GM23338 (cell line): ENCODE data around the gene FAM174A. TPM values are rescaled to one million over a fixed set of nuclear protein-coding genes. Genes with fewer than 3 reads are reported as not detected.

Experiments
- ATAC-seq: fragments of 200-7000 bp; cut with Tn5 transposase; 3 replicates; pipeline ENCODE4 v1.9.1; 2020
- DNase-seq: peaks from one replicate; pipeline ENCODE4 v3.0.0-alpha.2; 2015; ENCODE audit warnings: low spot score
- H2AFZ ChIP-seq: fragments of 200-600 bp; sonication (generic); 2 replicates; pipeline ENCODE4 v1.8.0; 2016; ENCODE audit warnings: antibody characterized with exemption, mild to moderate bottlenecking, moderate library complexity
- H3F3A ChIP-seq: fragments of 200-600 bp; sonication (generic); replicated peaks from 2 replicates; pipeline ENCODE4 v1.8.0; 2017; ENCODE audit warnings: antibody characterized with exemption, mixed run types, low read depth
- H3K27ac ChIP-seq: fragments of 200-600 bp; sonication (generic); 2 replicates; pipeline ENCODE4 v1.6.1; 2016; ENCODE audit warnings: low read depth
- H3K27me3 ChIP-seq: fragments of 200-600 bp; sonication (generic); 2 replicates; pipeline ENCODE4 v1.8.0; 2016; ENCODE audit warnings: mild to moderate bottlenecking, mixed run types, moderate library complexity; ENCODE audit not compliant: insufficient read depth
- H3K36me3 ChIP-seq: fragments of 200-600 bp; sonication (generic); 2 replicates; pipeline ENCODE4 v1.8.0; 2016; ENCODE audit warnings: mild to moderate bottlenecking; ENCODE audit not compliant: insufficient read depth
- H3K4me1 ChIP-seq: fragments of 200-600 bp; sonication (generic); 2 replicates; pipeline ENCODE4 v1.8.0; 2016; ENCODE audit warnings: mild to moderate bottlenecking, moderate library complexity; ENCODE audit not compliant: insufficient read depth
- H3K4me2 ChIP-seq: fragments of 200-600 bp; sonication (generic); 2 replicates; pipeline ENCODE4 v1.7.1; 2017; ENCODE audit warnings: mixed run types
- H3K4me3 ChIP-seq: fragments of 200-600 bp; sonication (generic); 2 replicates; pipeline ENCODE4 v1.6.1; 2016; ENCODE audit warnings: mixed run types
- H3K79me2 ChIP-seq: fragments of 200-600 bp; sonication (generic); replicated peaks from 2 replicates; pipeline ENCODE4 v1.8.0; 2017; ENCODE audit warnings: mild to moderate bottlenecking; ENCODE audit not compliant: insufficient read depth
- H3K9me2 ChIP-seq: fragments of 200-600 bp; sonication (generic); 2 replicates; pipeline ENCODE4 v1.8.0; 2017; ENCODE audit not compliant: insufficient read depth
- H4K20me1 ChIP-seq: fragments of 200-600 bp; sonication (generic); replicated peaks from 2 replicates; pipeline ENCODE4 v1.8.0; 2017; ENCODE audit warnings: mild to moderate bottlenecking; ENCODE audit not compliant: insufficient read depth
- H3K27ac Mint-ChIP-seq: 2 replicates; pipeline ENCODE4 v1.8.0; 2020; ENCODE audit warnings: inconsistent platforms, mild to moderate bottlenecking, moderate library complexity, mixed read lengths
- H3K27me3 Mint-ChIP-seq: 3 replicates; pipeline ENCODE4 v1.8.0; 2022; ENCODE audit warnings: low read depth, mild to moderate bottlenecking, moderate library complexity, mixed read lengths, inconsistent platforms; ENCODE audit not compliant: insufficient read depth, poor library complexity
- H3K36me3 Mint-ChIP-seq: 3 replicates; pipeline ENCODE4 v1.8.0; 2021; ENCODE audit warnings: low read depth, mild to moderate bottlenecking, inconsistent platforms, moderate library complexity, mixed read lengths
- H3K4me1 Mint-ChIP-seq: 3 replicates; pipeline ENCODE4 v1.8.0; 2020; ENCODE audit warnings: mild to moderate bottlenecking, inconsistent platforms, mixed read lengths
- H3K4me3 Mint-ChIP-seq: 3 replicates; pipeline ENCODE4 v1.8.0; 2021; ENCODE audit warnings: moderate library complexity, mild to moderate bottlenecking, inconsistent platforms, mixed read lengths
- H3K9me3 Mint-ChIP-seq: 3 replicates; pipeline ENCODE4 v1.8.0; 2020; ENCODE audit warnings: moderate library complexity, mild to moderate bottlenecking, inconsistent platforms, mixed read lengths
- CREB1 ChIP-seq: fragments of 250-450 bp; sonication (Bioruptor Pico); IDR thresholded peaks from 2 replicates; pipeline ENCODE4 v1.5.0; 2020; ENCODE audit warnings: low read depth, mild to moderate bottlenecking, moderate library complexity
- ETS1 ChIP-seq: IDR thresholded peaks from 2 replicates; pipeline ENCODE4 v1.6.1; 2016; ENCODE audit warnings: antibody characterized with exemption
- EZH2phosphoT487 ChIP-seq: fragments of 200-600 bp; sonication (generic); IDR thresholded peaks from one replicate; pipeline ENCODE4 v1.8.1; 2018; ENCODE audit warnings: antibody characterized with exemption; ENCODE audit not compliant: unreplicated experiment
- POLR2AphosphoS5 ChIP-seq: IDR thresholded peaks from 2 replicates; pipeline ENCODE4 v1.6.1; 2016; ENCODE audit warnings: antibody characterized with exemption, low read depth
- STAT1 ChIP-seq: IDR thresholded peaks from one replicate; pipeline ENCODE4 v1.6.1; 2016; ENCODE audit warnings: antibody characterized with exemption; ENCODE audit not compliant: unreplicated experiment
- ZNF114 ChIP-seq: fragments of 250-450 bp; sonication (Bioruptor Pico); IDR thresholded peaks from 2 replicates; pipeline ENCODE4 v1.5.0; 2020; ENCODE audit warnings: mild to moderate bottlenecking, moderate library complexity
- ZNF331 ChIP-seq: fragments of 250-450 bp; sonication (Bioruptor Pico); IDR thresholded peaks from 2 replicates; pipeline ENCODE4 v1.5.0; 2020; ENCODE audit warnings: low read depth, mild to moderate bottlenecking, moderate library complexity
- ZNF462 ChIP-seq: fragments of 250-450 bp; sonication (Bioruptor Pico); IDR thresholded peaks from 2 replicates; pipeline ENCODE4 v1.5.0; 2020; ENCODE audit warnings: mild to moderate bottlenecking, moderate library complexity
- polyA plus RNA-seq: library from polyadenylated mRNA; unstranded; fragments of >200 nt; fragmentation: Nextera tagmentation; extraction: Ambion mirVana; gene quantifications from 2 replicates; pipeline ENCODE4 v1.2.1, GENCODE V29; 2016
- total RNA-seq: library from RNA; depleted of rRNA; stranded (reverse); fragments of >200 nt; shearing (Covaris generic); gene quantifications from 2 replicates; pipeline ENCODE4 v1.2.3, GENCODE V29; 2014

Gene FAM174A
- total and polyA plus RNA-seq, 2 experiments from 2014 or later, result 5.6 to 9.5 TPM

DNA sequence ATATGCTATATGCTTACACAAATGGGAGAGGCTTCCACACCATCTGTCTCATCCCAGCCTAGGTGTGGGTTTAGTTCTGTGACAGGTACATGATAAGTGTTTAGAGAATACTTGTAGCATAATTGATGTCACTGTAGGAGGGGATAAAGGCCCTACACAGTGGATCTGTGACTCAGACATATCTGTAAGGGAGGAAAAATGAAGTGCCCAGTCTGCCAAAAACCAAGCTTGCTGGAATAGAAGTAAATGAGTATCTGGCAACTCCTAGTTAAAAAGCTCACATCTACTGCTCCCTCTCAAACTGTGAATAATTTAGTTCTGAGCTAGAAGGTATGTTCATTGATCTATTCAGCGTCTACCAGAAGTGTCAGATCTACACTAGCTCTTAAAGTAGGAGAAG, 38.9 kb upstream of the FAM174A start (continued):
- TF ChIP-seq ZNF462 (no peak), STAT1 (no peak), POLR2AphosphoS5 (no peak)

- no peak overlapping the region for H3K27ac Mint-ChIP-seq
- Histone ChIP-seq H2AFZ (no peak overlapping the region), H3K27ac (no peak overlapping the region), H3K27me3 (no peaks in the 10 kb centered on the region), H4K20me1 (no peaks in the 10 kb centered on the region), H3K4me2 (no peak overlapping the region), H3K4me3 (no peak overlapping the region), H3K9me2 (no peaks in the 10 kb centered on the region), H3K36me3 (no peaks in the 10 kb centered on the region), H3F3A (no peaks in the 10 kb centered on the region), H3K4me1 (no peaks in the 10 kb centered on the region), H3K79me2 (no peaks in the 10 kb centered on the region)
- H3K27me3 Mint-ChIP-seq, result peaks cover 3% of the 10 kb centered on the region
- H3K4me1 Mint-ChIP-seq, result no peaks in the 10 kb centered on the region
- DNase-seq (no peak), ATAC-seq (no peak)
- no peak overlapping the region for H3K4me3 Mint-ChIP-seq
- no peaks in the 10 kb centered on the region for H3K9me3 Mint-ChIP-seq
- H3K36me3 Mint-ChIP-seq, result no peaks in the 10 kb centered on the region
- TF ChIP-seq ZNF462 (no peak), ZNF114 (CRISPR knock-in tag) (no peak), ETS1 (no peak), ZNF331 (no peak), CREB1 (CRISPR knock-in tag) (no peak), EZH2phosphoT487 (no peak)
Measured at GRCh38 chr5:100502684-100503083, 32.5 kb upstream of the FAM174A start.
